Testis (tissue), 3 donors: ENCODE data around the gene SERPINA12. TPM values are rescaled to one million over a fixed set of nuclear protein-coding genes. Genes with fewer than 3 reads are reported as not detected.

Experiments used
- DNase-seq: peaks from one replicate; pipeline ENCODE4 v3.0.0-alpha.2; 2019
- H3K27ac ChIP-seq, 2 donors: fragments of 200-600 bp; sonication (generic); one replicate each; pipeline ENCODE4 v1.5.1; 2019
- H3K27me3 ChIP-seq: fragments of 200-600 bp; sonication (generic); one replicate; pipeline ENCODE4 v1.5.1; 2019
- H3K36me3 ChIP-seq: fragments of 200-600 bp; sonication (generic); one replicate; pipeline ENCODE4 v1.5.1; 2017; ENCODE audit warnings: low read depth; ENCODE audit errors: missing control alignments
- H3K4me1 ChIP-seq: fragments of 200-600 bp; sonication (generic); one replicate; pipeline ENCODE4 v1.5.1; 2019
- H3K4me3 ChIP-seq, 2 donors: fragments of 200-600 bp; sonication (generic); one replicate each; pipeline ENCODE4 v1.5.1; 2017 to 2019
- H3K9me3 ChIP-seq: fragments of 200-600 bp; sonication (generic); one replicate; pipeline ENCODE4 v1.5.1; 2017
- POLR2A ChIP-seq: fragments of 450-650 bp; IDR thresholded peaks from one replicate; pipeline ENCODE4 v1.6.1; 2017; ENCODE audit warnings: antibody characterized with exemption, mild to moderate bottlenecking, moderate library complexity
- WGBS, 2 donors: methylation state at CpG; one replicate each; pipeline ENCODE4 v1.1.5; 2018; 5-methylcytosine and 5-hydroxymethylcytosine counted together
- intact Hi-C: fragments of 100-400 bp; cut with DNase I; formaldehyde crosslinking; loops from one replicate; pipeline ENCODE4 v1.15.1; 2023; ENCODE audit warnings: low total_unique reads
- polyA plus RNA-seq: library from polyadenylated mRNA; stranded (reverse); fragments of 350-450 nt; fragmentation: Illumina TruSeq; extraction: RNeasy Lipid Tissue Mini Kit (QIAGEN cat#74804); gene quantifications from one replicate; pipeline ENCODE4 v1.2.3, GENCODE V29; 2014; ENCODE audit warnings: low read depth, low replicate concordance; ENCODE audit not compliant: insufficient read depth
- total RNA-seq, 2 donors: library from RNA; depleted of rRNA; stranded (reverse); fragments of >200 nt; gene quantifications; one replicate each; pipeline ENCODE4 v1.2.3, GENCODE V29; 2016
- TF ChIP-seq, protein P1 (sequence below), 3 experiments: fragments of 450-650 bp in 2 of 3; fragments of 200-600 bp in 1 of 3; sonication (generic) in 1 of 3; IDR thresholded peaks; one replicate each; pipeline ENCODE4 v1.5.1; 2016 to 2019; ENCODE audit warnings: antibody characterized with exemption in 3 of 3, mild to moderate bottlenecking in 2 of 3, moderate library complexity in 1 of 3

Gene SERPINA12
- total and polyA plus RNA-seq, 3 donors from 2014 or later, result 0.25 to 0.47 TPM; not detected in 1

DNA sequence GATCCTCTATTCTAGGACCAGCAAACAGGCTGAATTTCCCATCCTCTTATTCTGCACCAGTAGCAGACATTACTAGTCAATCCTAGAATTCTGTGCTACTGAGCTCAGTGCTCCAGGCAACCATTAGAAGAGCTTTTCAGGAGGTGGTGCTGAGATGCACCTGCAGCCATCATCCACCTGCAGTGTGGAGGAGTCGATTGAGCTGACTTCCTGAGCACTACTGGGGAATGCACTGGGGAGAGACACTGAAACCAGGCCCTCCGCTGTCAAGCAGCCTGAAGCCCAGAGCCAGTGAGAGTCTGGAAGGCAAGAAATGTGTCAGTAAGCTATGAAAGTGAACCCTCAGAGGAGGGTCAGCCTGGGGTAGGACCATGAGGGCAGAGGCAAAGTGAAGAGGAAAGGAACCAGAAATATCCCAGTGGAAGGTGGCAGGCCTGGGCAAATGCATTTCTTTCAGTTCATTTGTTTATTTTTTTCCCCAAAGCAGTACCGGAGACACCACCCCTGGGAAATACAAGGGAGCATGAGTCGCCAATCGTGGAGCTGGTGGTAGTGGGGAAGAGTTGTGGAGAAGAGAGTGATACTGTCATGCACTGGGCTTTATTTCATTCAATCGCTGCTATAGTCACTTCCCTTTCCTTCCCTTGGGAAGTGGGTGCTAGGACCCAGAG is 28.9 kb upstream of the SERPINA12 start:
- no peak for TF ChIP-seq POLR2A
- TF ChIP-seq, protein P1, sequence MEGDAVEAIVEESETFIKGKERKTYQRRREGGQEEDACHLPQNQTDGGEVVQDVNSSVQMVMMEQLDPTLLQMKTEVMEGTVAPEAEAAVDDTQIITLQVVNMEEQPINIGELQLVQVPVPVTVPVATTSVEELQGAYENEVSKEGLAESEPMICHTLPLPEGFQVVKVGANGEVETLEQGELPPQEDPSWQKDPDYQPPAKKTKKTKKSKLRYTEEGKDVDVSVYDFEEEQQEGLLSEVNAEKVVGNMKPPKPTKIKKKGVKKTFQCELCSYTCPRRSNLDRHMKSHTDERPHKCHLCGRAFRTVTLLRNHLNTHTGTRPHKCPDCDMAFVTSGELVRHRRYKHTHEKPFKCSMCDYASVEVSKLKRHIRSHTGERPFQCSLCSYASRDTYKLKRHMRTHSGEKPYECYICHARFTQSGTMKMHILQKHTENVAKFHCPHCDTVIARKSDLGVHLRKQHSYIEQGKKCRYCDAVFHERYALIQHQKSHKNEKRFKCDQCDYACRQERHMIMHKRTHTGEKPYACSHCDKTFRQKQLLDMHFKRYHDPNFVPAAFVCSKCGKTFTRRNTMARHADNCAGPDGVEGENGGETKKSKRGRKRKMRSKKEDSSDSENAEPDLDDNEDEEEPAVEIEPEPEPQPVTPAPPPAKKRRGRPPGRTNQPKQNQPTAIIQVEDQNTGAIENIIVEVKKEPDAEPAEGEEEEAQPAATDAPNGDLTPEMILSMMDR (IDR thresholded peaks at IDR 0.05), result no peak
- no peak for DNase-seq
- no peaks in the 10 kb centered on the region for H3K36me3 ChIP-seq
- no peaks in the 10 kb centered on the region for H3K27me3 ChIP-seq
- WGBS, 2 donors, result 92 to 96% methylated on average over 6 of the region's 6 CpGs
- no peak overlapping the region for H3K27ac ChIP-seq
- intact Hi-C loops, result no loop called here
- H3K4me1 ChIP-seq, result peaks cover 7% of the 10 kb centered on the region
- H3K9me3 ChIP-seq, result no peaks in the 10 kb centered on the region
- H3K4me3 ChIP-seq, result no peak overlapping the region

DNA sequence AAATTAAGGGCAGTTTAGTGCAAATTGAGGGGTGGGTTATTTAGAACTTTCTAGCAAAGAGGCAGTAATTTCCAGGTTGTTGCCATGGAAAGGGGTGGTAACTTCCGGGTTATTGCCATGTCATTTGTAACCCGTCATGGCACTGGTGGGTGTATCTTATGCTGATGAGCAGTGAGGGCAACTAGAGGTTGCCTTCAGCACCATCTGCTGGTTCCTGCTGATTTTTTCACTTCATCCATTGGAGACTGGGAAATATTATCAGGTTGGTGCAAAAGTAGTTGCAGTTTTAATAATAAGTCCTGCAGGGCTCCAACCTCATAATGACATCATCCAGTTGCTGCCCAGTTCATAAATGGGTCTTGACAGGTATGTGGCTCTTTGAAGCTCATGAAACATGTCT is 27.6 kb upstream of the SERPINA12 start:
- no peaks in the 10 kb centered on the region for H3K27me3 ChIP-seq
- no peaks in the 10 kb centered on the region for H3K36me3 ChIP-seq
- H3K4me3 ChIP-seq, result no peak overlapping the region
- H3K9me3 ChIP-seq, result no peaks in the 10 kb centered on the region
- no peak overlapping the region for H3K27ac ChIP-seq
- TF ChIP-seq POLR2A, result no peak
- TF ChIP-seq, protein P1 (IDR thresholded peaks at IDR 0.05), result no peak
- DNase-seq, result peak; percentile 49
- WGBS, 2 donors, result 71 to 77% methylated on average over 2 of the region's 2 CpGs
- intact Hi-C loops, result no loop called here
- peaks cover 7% of the 10 kb centered on the region for H3K4me1 ChIP-seq

DNA sequence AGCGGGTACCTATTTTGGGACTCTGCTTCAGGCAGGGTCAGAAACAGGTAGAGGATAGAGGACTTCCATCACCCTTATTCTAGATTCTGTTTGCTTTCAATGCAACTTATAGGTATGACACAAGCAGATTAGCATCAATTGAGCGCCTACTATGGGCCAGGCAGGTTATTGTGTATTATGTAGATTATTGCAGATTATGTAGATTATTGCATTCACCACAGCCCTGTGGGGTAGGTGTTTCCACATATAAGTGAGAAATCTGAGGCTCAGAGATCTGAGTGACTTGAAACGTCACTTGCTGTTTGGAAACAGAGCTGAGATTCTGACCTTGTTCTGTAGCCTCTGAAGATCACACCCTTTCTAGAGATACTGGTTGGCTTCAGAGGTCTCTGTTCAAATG is 26.2 kb upstream of the SERPINA12 start:
- no peaks in the 10 kb centered on the region for H3K9me3 ChIP-seq
- TF ChIP-seq, protein P1 (IDR thresholded peaks at IDR 0.05), result no peak
- TF ChIP-seq POLR2A, result no peak
- no peak overlapping the region for H3K27ac ChIP-seq
- H3K27me3 ChIP-seq, result no peaks in the 10 kb centered on the region
- WGBS, 2 donors, result 86 to 87% methylated on average over 3 of the region's 3 CpGs
- intact Hi-C loops, result no loop called here
- H3K4me3 ChIP-seq, result no peak overlapping the region
- H3K36me3 ChIP-seq, result no peaks in the 10 kb centered on the region
- peaks cover 7% of the 10 kb centered on the region for H3K4me1 ChIP-seq
- DNase-seq, result no peak

DNA sequence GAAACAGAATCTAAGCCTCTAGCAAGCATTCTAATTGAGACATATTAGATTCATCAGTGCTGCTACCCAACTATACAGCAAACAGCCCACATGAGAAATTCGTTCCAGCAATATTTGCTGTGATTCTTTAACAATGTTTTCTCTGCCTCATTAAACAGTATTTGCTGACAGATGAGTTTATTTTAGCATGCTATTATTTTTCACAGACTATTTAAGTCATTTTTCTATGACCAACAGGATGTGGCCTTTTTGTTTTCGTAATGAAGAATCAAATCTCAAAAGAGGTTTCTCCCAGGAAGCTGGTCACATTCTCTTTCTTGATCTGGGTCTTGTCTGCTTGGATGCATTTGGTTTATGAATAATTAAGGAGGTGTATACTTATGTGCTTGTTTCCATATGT is 23.2 kb upstream of the SERPINA12 start:
- Histone ChIP-seq H3K36me3 (no peaks in the 10 kb centered on the region), H3K27ac (no peak overlapping the region), H3K4me3 (no peak overlapping the region), H3K27me3 (no peaks in the 10 kb centered on the region), H3K4me1 (no peaks in the 10 kb centered on the region), H3K9me3 (no peaks in the 10 kb centered on the region)
- 67 to 78% methylated on average over 2 of the region's 2 CpGs for WGBS, 2 donors
- TF ChIP-seq, protein P1 (IDR thresholded peaks at IDR 0.05), result no peak
- no peak for TF ChIP-seq POLR2A
- intact Hi-C loops, result no loop called here
- no peak for DNase-seq

DNA sequence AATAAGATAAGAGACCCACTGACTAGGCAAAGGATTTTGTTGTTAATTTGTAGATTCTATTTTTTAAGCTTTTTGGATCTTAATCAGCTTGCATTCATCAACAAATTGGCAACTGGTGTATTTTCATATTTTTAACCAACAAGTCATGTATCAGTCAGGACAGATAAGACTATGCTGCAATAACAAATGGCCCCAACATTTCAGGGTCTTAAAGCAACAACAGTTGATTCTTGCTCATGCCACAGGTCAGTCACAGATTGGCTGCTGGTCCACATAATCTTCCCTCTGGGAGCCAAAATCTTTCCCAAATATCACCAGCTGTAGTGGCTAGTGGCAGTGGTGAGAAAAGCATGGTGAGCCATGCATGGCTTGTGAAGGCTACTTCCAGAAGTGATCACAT is 21.9 kb upstream of the SERPINA12 start:
- TF ChIP-seq POLR2A, result no peak
- TF ChIP-seq, protein P1 (IDR thresholded peaks at IDR 0.05), result no peak
- no peak for DNase-seq
- intact Hi-C loops, result no loop called here
- Histone ChIP-seq H3K27ac (no peak overlapping the region), H3K36me3 (no peaks in the 10 kb centered on the region), H3K9me3 (no peaks in the 10 kb centered on the region), H3K4me3 (no peak overlapping the region), H3K27me3 (no peaks in the 10 kb centered on the region), H3K4me1 (no peaks in the 10 kb centered on the region)
